Activated CD4-positive, alpha-beta T cell treated with anti-CD3 and anti-CD28 coated beads for 24 hours (primary cell): ENCODE results near the gene SCART1.
"Not testable (repeated sequence)": the region's sequence is repeated elsewhere in the genome, so short reads cannot be mapped to it uniquely, and the experiment has no call there.

Experiments used
- DNase-seq, 2 donors: peaks; one replicate each; pipeline ENCODE4 v3.0.0-alpha.2; 2020; ENCODE audit warnings: low read depth in 2 of 2

Gene SCART1

DNA sequence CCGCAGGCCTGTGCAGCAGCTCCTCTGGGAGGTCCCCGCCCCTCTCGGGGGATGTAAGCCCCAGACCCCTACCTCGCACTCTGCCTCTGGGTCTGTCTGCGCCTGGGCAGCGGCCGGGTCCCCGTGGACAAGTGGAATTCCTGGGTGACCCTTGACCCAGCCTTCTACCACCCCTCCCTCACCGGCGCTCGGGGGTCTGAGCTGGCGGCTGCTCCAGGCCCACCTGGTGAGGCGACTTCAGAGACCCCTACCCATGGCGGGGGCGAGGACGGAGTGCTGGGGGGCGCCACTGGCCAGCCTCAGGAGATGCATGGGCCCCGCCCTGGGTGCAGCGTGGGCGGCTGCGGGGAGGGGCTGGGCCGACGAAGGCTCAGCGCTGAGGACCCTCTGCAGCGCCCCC, 21.0 kb upstream of the SCART1 start:
- DNase-seq = not testable (repeated sequence)

DNA sequence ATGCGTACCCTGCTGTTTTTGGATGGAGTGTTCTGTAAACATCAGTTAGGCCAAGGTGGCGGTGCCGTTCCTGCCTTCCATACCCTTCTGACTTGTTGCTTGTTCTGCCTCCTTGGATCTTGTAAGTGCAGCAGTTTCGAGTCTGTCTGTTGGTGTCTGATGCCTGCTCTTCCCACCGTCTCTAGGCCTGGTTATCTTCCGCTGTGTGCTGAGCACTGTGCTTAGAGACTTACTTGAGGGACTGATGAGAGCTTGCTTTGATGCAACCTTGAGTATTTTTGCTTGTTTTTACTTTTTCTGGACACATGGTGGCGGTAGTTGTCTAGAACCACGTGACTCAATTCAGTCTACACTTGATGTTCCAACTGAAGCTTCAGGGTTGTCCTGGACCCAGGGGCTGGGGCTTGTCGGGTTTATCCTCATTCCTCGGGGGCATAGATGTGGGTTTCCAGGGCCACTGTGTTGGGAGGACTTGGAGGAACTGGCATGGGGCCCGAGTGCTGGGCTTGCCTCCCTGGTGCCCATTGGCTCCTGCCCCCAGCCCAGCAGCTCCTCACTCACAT, 15.0 kb upstream of the SCART1 start:
- no peak for DNase-seq

DNA sequence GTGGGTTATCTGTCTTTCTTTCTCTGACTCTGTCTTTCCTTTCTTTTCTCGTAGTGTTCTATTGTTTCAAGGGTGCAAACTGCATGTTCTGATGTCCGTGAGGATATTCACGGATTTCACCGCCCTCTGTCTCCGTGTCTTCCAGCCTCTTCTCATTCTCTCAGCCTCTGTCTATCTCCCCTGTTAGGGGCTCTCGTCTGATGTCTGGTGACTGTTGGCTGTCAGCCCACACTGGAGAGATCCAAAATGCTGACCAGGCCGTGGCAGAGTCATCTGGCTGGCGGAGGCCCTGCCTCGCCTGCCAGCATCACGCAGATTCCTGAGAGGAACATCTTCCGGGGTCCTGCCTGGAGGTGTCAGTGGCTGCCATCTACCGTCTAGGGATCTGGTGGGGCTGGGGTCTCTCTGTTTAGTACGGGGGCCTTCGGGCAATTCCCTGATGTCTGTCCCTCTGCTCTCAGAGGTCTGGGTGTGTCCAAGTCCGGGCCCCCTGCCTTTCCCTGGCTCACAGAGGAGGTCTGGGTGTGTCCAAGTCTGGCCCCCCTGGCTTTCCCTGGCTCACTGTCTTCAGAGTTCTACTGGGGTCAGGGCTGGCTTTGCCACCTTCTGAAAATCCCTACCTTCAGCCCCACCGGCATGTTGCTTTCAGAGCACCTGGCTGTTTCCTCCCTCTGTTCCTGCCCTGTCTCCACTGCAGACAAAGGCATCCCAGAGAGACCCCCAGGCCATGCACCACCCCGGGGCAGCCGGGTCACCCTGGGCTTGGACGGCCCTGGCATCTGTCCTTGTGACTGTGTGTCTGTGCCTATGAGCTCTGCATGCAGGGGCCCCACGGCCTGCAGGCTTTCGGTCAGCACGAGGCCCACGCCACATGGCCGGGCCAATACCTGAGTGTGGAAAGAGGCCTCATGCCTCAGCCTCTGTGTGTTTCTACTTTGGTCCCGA, 14.0 kb upstream of the SCART1 start:
- no peak for DNase-seq

DNA sequence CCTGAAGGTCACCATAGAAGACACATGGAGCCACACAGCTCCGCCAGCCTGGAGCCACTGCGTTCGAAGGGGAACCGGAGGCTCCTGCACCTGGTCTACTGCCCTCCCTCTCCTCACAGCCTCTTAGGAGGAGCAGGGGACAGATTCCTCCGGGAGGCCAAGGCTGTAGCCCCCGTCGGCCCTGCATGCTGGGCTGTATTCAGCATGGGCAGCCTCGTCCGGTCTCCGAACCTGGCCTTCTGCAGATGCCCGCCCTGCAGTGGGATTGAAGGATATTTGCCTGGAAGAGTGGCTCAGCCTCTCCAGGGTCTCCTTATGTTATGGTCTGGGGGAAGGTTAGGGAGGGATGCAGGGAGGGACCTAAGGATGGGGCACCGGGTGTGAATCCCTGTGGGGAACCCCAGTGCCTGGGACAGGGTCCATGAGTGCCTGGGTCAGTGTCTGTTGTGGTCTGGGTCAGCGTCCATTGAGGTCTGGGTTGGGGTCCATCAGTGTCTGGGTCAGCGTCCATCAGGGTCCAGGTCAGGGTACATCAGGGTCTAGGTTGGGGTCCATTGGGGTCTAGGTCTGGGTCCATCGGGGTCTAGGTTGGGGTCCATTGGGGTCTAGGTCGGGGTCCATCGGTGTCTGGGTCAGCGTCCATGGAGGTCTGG, 13.0 kb upstream of the SCART1 start:
- DNase-seq = no peak

DNA sequence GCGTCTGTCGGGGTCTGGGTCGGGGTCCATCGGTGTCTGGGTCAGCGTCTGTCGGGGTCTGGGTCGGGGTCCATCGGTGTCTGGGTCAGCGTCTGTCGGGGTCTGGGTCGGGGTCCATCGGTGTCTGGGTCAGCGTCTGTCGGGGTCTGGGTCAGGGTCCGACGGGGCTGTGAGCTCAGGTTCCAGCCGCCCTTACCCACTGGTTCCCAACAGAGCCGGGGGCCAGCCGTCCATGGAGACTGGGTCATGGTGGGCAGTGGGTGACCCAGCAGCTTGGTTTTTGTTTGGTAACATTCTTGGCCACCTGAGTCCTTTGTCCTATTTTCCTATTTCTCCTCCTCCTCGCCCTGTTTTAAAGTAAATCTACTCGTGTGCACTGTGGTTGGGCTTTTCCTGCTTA, 12.4 kb upstream of the SCART1 start:
- not testable (repeated sequence) for DNase-seq

DNA sequence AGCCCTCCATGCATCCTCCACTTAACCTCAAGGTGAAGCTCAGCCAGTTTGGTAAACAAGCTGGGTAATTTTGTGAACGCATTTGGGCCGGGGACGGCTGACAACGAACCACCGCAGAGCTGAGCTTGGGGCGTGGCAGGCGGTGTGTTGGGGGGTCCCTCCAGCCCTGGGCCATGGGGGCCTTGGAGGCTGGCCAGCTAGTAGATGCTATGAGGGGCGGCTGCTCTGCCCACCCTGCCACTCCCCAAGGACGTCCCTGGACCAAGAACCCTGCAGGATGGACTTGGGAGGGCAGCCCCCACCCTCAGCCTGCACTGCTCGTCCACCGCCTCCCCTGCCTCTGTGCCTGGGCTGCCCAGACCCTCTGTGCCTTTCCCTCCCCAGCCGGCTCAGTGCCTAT, 12.0 kb upstream of the SCART1 start:
- no peak for DNase-seq

DNA sequence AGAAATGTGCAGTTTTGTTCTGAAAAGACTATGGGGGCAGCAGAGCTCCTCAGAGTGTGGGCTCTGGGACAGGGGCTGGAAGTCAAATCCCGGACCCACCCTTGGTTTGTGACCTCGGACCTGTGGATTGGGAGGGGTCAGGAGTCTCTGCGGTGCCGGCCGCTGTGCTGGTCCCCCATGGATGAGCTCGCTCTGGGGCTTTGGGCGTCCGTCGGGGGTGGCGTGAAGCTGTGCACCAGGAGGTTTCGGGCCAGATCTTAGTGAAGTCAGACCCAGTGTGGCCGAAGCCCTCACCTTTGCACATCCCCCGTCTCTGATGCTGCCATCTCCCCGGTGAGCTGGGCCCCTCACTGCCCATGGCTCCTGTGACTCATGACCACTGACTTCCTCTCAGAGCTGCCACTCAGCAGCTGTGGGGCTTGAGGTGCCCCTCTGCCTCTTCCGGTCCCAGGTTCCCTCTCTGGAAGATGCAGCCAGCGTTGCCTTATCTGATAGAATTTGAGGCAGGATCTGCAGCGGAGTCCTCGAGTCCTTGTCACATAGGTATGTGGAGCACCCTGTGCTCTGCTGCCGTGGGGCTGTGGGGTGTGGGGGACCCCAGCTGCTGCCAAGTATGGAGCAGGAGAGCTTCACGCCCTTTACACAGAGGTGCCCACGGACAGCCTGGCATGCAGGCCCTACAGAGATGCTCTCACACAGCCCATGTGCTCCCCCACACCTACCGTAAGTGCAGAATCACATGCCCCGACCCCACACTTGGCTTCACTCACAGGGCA, 11.4 kb upstream of the SCART1 start:
- no peak for DNase-seq

DNA sequence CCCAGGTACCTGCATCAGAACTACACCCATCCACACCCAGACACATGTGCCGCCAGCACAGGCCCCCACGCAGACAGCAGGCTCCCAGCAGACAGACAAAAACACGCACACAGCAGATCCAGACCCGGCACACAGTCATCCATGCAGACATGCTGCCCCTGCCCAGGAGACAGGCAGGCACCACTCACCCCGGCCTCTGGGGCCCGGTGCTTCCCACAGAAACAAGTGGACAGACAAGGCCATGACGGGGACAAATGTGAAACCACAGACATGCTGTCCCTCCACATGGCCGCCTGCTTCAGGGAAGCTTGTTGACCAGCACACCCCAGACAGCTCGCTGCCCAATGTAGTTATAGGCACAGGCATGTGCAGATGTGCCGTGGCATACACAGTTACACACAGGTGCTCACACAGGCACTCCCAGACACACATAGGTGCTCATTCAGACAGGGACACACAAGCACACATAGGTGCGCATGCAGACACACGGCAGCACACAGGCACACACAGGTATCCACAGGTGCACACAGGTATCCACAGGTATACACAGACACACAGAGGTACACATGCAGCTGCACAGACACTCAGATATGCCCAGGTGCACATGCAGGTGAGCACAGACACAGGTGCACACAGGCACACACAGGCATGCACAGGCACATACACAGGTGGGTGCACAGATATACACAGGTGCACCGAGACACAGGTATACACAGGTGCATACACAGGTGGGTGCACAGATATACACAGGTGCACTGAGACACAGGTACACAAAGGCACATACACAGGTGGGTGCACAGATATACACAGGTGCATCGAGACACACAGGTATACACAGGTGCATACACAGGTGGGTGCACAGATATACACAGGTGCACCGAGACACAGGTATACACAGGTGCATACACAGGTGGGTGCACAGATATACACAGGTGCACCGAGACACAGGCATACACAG, 10.5 kb upstream of the SCART1 start:
- DNase-seq = no peak

DNA sequence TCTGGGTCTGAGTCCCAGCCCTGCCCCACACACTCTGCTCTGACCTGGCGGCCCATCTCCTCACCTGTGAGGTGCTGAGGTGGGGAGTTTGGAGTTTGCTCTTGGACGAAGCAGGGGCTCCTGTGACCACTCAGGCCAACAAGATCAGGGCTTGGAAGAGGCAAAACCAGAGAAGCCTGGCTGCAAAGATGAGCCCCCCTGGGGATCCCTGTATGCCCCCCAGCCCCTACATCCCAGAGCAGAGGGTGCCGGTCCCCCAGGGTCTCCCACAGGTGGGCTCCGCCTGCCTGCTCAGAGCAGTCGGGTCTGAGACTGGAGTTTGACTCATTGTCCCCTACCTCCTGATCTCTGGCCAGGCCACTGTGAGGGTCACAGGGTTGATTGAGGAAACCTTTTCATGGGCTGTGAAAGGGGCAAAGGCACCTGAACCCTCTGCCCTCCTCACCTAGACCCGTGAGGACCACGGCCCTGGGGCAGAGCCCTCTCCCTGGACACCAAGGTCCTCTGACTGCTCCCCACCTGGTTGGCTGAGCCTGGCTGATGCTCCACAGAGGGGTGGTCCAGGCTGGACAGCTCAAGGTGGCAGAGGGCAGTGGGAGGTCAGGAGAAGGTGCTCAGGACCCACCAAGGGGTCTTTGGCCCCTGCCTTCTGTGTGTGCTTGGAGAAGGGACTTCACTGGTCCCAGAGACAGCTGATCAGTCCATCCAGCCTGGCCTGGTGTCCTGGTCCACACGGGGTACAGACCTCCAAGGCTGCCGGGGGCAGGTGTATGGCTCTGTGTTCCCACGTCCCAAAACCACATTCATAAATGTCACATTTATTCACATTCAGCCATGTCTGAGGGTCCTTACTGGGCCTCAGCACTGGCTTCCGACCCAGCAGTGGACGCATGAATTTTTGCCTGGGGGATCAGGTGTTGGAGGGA, 9.1 kb upstream of the SCART1 start:
- no peak for DNase-seq

DNA sequence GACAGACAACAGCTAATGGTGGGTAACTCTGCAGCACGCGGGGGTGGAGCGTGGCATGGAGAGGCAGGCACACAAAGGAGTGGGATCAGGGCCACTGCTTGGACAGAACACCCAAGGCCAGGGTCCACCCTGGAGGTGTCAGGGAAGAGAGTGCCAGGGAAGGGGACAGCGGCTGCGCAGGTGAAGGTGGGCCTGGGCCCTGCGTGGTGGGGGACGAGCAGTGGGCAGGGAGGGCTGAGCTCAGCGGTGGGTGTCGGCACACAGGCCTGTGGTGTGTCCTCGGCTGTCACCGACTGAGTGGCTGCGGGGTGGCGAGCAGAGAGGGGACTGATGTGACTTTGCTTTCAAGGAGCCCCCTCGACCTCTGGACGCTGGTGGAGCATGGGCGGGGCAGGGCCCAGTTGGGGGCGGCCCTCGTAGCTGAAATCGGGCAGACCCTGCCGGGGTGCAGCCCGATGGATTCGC, 8.4 kb upstream of the SCART1 start:
- DNase-seq = no peak

DNA sequence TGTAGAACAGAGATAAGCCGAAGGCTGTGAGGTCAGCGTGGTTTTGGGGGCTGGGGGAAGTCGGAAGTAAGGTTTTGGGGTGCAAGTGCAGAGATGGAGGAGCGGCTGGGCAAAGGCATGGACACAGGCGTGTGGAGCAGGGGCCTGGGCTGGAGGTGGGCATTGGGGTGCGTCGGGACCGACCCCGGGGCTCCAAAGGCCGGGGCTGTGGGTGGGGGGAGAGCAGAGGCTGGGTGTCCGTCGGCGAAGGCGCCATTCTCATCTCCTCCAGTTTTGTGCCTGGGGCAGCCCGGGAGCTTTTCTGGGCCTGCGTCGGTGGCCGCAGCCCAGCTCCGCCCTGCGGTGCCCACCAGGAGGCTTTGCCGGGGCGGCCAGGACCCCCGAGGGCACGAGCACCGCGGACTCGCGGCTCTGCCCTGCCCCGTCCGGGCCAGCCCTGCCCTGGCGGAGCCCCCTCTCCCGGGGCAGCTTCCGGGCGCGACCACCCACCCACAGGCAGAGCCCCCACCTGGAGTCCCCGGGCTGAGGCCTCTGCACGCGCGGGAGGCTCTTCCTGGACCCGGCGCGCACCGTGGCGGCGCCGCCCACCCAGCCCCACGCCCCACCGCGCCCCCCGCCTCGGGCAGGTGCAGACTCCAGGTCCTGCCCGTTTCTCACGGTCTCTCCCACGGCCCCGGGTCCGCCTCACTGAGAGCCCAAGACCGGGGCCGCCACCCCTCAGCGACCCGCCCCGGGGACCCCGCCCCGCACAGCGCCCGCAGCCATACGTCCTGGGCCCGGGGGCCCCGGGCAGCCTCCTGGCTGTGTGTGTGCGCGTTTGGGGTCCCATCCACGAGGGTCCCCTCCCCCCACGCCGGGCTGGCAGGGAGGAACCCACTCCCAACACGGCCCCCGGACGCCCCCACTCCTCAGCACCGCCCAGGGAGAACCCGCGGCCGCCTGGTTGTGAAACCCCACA, 7.7 kb upstream of the SCART1 start:
- DNase-seq = no peak

DNA sequence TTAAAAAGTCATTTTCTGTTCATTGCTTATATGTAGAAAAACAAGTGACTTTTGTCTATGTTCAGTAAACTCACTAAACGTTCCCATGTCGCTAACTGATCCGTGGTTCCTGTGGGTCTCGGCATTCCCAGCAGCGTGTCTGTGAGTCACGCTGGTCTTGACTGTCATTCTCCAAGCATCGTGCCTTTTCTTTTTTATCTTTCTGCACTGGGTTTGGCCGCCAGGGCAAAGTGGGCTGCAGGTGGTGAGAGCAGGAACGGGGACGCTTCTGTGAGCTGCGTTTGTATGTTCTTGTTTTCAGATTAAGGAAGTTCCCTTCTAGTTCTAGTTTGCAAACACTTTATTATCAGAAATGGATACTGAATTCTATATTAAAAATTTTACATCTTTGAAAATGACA, 6.8 kb upstream of the SCART1 start:
- DNase-seq = no peak

DNA sequence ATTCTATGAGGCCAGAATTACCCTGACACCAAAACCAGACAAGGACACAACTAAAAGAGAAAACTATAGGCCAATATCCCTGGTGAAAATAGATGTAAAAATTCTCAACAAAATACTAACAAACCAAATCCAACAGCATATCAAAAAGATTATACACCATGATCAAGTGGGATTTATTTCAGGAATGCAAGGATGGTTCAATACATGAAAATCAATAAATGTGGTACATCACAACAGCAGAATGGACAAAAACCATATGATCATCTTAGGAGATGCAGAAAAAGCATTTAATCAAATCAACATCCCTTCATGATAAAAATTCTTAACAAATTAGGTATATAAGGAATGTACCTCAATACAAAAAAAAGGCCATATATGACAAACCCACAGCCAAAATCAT, 5.6 kb upstream of the SCART1 start:
- DNase-seq = no peak

DNA sequence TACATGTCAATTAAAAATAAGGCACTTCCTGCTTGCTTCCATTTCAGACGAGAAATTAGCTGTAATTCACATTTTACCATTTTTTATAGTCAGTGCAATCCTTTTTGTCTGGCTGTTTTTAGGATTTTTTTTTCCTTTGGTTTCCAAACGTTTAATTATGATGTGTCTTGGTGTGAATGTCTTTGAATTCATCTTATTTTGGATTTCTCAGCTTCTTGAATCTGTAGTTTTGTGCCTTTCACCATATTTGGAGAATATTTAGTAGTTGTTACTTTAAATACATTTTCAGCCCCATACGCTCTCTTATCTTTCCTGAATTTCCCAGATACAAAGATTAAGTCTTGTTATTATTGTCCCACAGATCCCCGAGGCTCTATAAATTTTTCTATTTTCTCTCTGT, 2.4 kb upstream of the SCART1 start:
- DNase-seq = no peak

DNA sequence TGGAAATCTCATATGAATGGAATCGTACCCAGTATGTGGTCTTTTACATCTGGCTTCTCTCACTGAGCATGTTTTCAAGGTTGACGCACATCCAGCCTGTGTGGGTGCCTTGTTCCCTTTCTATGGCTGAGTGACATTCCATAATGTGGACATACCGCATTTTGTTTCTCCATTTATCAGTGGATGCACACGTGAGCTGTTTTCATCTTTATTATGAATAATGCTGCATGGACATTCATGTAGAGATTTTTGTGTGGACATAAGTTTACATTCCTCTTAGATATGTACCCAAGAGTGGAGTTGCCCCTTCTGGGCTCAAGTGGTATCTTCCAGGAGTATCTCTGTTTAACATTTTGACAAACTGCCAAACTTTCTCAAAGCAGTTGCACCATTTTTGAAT, 1.3 kb upstream of the SCART1 start:
- no peak for DNase-seq

DNA sequence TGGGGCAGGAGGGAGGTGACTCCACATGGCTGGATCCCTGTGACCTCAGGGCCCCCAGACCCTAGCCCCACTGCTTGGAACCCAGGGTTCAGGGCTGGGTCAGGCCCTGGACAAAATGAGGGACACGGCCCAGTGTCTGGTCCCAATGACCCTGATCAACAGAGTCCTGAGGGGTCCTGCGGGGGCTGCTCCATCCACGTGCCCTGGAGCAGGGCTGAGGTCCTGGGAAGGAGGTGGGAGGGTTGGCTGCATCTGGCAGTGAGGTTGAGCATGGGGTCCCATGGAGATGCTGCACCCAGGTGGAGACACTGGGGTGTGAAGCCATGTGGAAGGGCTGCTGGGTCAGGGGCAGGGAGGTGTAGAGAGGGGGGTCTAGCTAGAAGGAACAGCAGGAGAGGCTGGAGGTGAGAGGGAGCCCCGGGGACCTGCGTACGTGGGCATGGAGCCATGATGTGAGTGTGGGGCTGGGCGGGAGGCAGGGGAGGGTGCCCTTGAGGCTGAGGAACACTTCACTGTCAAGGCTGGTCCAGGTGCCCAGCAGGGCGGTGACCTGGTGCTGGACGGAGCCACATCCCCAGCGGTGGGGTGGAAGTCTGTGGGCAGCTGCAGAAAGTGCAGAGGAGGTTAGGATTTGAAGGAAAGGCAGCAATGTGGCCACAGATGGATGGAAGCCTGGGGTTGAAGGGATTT, 604 bp downstream of the SCART1 start:
- DNase-seq = no peak

DNA sequence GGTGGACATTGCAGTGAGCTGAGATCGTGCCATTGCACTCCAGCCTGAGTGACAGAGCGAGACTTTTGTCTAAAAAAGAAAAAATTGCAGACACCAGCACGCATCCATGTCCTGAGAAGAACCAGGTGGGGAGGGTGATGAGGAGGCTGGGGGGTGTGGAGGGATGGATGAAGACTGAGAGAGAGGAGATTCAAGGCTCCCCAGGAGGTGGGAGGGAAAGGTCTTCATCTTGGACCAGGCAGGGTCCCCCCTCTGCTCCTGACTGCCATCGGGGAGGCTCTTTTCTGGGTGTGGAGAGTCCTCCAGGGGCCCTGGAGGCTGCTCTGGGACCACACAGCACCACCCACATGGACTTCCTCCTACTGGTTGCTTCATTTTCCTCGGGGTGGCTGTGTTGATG, 1.5 kb downstream of the SCART1 start:
- no peak for DNase-seq

DNA sequence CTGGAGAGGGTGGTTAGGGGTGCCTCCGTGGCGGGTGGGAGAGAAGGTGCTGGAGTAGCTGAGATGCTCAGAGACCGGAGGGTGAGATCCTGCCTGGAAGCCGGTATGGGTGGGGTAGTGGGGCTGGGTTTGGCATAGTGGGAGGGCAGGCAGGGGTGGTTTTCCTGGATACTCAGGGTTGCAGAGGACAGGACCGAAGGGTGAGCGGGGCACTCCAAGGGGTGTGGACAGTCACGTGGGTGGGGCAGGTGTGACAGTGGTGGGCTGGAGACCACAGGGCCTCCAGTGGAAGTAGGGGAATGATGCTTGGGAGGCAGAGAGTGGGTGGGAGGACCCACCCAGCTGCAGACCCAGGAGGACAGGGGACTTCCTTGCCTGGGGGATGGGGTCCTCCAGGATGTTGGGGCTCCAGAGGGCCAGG, 1.9 kb downstream of the SCART1 start:
- DNase-seq = no peak
